Measurements from ENCODE around the gene SGSM1.

DNA sequence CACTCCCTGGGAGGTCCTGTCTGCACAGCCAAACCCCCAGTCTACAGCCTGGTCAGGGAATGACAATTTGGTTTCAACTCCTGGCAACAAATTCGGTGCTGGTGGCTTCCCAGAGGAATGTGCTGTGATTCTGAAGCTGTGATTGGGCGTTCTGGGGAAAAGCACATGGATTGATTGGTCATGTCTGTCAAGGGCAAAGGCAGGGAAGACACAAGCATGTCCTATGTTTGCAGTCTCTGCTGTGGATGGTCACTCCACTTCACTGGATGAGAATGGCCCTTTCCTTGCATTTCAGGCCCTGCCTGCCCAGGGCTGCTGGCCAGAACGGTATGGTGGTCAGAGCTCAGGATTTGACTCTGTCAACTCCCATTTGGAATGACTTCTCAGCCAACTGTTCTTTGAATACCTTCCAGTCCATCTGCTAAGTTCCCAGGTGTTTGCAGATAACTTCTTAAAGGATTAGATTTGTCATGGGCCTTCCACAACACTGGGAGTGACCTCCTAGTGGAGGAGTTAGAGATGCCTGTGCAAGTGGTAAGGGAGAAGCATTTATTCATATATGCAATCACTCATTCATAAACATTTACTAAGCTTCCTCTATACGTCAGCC, 42.7 kb downstream of the SGSM1 start:
- TF ChIP-seq CTCF (IDR thresholded peaks at IDR 0.05), result no peak
- TF ChIP-seq POLR2A (IDR thresholded peaks at IDR 0.05), result no peak
